Activated naive CD4-positive, alpha-beta T cell treated with anti-CD3 and anti-CD28 coated beads, Interleukin-2, amount 50 U/mL, for 72 hours (primary cell): ENCODE results near the gene CHST3. TPM values are rescaled to one million over a fixed set of nuclear protein-coding genes. Genes with fewer than 3 reads are reported as not detected.
"Not testable (repeated sequence)": the region's sequence is repeated elsewhere in the genome, so short reads cannot be mapped to it uniquely, and the experiment has no call there.

Experiments used
- ATAC-seq, 2 donors: fragments of 150-1000 bp; cut with Tn5 transposase; 2 replicates each; pipeline ENCODE4 v1.10.0; 2021; ENCODE audit warnings: mild to moderate bottlenecking in 2 of 2, moderate library complexity in 2 of 2
- DNase-seq, 2 donors: peaks; one replicate each; pipeline ENCODE4 v3.0.0; 2021 to 2022; ENCODE audit warnings: low spot score in 2 of 2
- H3K27ac Mint-ChIP-seq, 2 donors: one replicate each; pipeline ENCODE4 v1.8.0; 2022; ENCODE audit warnings: mild to moderate bottlenecking in 2 of 2, mixed read lengths in 2 of 2
- H3K36me3 Mint-ChIP-seq, 2 donors: one replicate each; pipeline ENCODE4 v1.8.0; 2022; ENCODE audit warnings: mixed read lengths in 2 of 2
- H3K9me3 Mint-ChIP-seq, 2 donors: one replicate each; pipeline ENCODE4 v1.8.0; 2022; ENCODE audit warnings: mixed read lengths in 2 of 2
- total RNA-seq, 2 donors: library from RNA; stranded (reverse); gene quantifications; one replicate each; pipeline ENCODE4 v1.2.3, GENCODE V29; 2022

CHST3 gene
- total RNA-seq, 2 donors from 2014 or later, result 0.16 to 0.88 TPM

DNA sequence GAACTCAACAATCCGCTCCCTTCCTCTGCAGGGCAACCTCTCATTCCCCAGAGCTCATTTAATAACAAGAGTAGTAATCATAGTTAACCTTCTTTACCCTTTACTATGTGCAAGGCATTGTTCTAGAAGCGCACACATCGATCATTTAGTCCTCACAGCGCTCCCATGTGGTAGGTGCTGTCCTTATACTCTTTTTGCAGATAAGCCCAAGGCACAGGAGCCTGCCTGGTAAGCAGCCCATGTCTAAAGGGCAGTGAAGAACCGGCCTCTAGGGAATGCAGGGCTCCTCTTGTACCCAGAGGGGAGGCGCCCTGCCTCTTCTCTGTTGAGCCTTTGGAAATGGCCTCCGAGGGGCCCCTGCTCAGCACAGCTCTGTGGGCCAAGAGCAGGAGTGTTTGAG is 14.3 kb downstream of the CHST3 start:
- DNase-seq, result no peak
- H3K27ac Mint-ChIP-seq, result no peak overlapping the region
- no peak for ATAC-seq
- H3K36me3 Mint-ChIP-seq, result no peaks in the 10 kb centered on the region
- no peaks in the 10 kb centered on the region for H3K9me3 Mint-ChIP-seq

DNA sequence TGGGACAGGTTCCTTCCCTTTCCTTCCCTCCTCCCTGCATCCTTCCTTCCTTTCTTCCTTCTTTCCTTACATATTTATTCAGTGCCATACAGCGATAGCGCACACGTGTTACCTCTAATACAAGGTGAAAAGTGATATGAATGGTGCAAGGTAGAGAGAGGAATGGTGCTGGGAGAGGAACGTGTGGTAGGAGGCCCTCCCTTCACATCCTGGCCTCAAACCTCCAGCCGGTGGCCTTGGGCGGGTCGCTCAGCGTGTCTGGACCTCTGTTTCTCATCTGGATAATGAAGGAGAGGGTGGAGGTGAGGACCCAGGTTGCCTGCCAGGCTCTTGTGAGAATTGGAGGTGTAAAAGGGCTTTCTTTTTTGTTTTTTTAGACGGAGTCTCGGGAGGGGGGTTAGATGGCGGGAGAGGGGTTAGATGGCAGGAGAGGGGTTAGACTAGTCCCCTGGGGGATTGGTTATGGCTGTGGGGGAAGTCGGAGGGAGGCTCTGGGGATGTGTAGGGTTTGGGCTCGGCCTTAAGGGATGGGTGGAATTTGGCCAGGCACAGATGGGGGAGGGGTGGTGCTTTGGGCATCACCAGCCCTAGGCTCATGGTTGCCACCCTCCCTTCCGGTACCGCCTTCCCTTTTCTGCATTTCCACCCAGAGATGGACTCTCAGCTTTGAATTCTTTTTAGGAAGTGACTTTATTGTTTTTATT is 14.9 kb downstream of the CHST3 start:
- Mint-ChIP-seq H3K36me3 (no peaks in the 10 kb centered on the region), H3K9me3 (no peaks in the 10 kb centered on the region), H3K27ac (no peak overlapping the region)
- ATAC-seq (no peak), DNase-seq (no peak)

DNA sequence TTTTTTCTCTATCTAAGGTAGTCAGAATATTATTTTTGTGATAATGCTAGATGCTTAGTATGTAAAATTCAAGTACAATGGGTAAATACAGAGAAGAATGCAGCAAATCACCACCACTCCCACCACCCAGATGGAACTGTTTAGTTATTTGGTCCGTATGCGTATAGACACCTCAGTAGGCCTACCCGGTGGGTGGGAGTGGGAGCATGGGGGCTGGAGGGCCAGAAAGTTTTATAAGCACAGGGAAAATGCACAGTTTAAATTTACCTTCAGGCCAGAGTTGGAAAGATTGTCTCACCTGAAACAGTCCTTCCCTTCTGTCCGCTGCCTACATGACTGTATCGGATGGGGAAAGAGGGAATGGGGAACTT is 15.5 kb downstream of the CHST3 start:
- ATAC-seq, result no peak
- no peak for DNase-seq
- H3K36me3 Mint-ChIP-seq, result no peaks in the 10 kb centered on the region
- no peaks in the 10 kb centered on the region for H3K9me3 Mint-ChIP-seq
- H3K27ac Mint-ChIP-seq, result no peak overlapping the region

DNA sequence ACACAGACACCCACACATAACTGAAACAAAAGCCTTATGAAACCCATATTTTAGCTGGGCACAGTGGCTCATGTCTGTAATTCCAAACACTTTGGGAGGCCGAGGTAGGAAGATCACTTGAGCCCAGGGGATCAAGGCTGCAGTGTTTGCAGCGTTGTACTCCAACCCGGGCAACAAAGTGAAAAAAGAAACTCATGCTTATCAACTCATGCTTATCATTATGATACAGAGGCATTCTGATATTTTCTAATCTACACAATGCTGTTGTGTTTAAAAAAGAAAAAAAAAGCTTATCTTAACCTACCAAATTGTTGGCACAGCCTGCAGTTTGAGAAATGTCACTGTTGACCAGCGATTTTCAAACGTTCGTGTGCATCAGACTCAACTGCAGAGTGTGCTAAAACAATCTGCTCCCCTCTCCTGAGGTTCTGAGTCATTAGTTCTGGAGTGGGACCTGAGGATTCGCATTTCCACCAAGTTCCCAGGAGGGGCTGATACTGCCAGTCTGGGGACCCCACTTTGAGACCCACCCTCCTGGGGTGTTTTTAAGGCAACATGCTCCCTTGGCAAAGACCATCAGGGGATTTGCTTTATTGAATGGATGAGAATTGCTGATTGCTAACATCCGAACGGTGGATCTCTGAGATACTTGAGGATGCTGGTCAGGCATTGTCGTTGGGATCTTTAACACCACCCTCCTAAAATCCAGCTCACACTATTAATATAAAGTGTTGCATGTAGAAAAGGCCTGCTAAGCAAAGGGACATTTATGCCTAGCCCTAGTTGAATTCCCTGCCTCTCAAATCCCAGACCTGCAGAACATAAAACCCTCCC is 16.2 kb downstream of the CHST3 start:
- Mint-ChIP-seq H3K36me3 (no peaks in the 10 kb centered on the region), H3K9me3 (no peaks in the 10 kb centered on the region), H3K27ac (no peak overlapping the region)
- ATAC-seq (no peak), DNase-seq (no peak)

DNA sequence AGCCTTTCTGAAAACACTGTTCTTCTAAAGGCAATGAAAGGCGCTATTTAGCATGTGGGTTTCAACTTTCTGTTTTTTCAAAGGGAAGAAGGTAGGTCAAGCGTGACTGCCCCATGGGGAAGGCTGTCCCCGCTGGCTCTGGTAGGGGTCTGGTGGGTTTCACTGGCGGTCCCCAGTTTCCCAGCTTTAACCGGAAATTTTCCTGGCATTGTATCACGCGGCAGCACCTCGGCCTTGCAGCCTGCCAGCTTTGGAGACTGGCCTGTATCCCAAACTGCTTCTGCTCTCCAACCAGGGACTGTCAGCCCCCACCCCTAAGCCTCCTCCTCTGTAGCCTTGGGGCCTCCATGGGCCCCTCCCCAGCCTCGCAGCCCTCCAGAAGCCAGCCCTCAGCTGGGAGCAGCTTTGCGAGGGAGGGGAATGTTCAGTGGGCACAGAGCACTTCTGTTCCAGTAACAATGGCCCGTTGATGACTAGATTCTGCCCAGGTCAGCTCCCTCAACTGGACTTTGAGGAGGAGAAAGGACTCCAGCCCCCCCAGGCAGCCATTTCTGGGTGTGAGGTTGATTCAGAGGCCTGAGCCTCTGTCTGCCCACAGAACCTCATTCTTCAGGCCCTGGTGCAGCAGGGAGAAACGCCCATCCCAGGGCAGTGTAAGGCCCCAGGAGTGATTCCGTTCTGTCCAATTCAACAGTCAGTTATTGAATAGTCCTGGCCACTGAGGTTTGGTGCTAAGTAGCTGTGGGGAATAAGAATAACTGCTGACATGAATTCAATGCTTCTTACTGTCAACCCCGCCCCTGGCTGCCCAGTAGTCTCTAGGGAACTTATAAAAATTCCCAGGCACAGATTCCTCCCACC is 17.1 kb downstream of the CHST3 start:
- H3K36me3 Mint-ChIP-seq, result no peaks in the 10 kb centered on the region
- DNase-seq (no peak), ATAC-seq (no peak)
- H3K9me3 Mint-ChIP-seq, result no peaks in the 10 kb centered on the region
- H3K27ac Mint-ChIP-seq, result no peak overlapping the region

DNA sequence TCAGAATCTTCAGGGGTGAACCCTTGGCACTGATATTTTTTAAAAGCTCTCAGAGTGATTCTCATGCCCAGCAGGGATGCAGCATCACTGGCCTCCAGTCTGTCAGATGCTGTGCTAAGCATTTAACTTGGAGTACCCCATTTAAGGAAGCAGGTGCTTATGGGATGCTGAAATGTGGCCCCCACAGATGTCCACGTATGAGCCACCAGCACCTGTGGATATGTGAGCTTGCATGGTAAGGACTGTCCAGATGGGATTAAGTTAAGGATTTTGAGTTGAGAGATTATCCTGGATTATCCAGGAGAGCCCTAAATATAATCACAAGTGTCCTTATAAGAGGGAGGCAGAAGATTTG is 17.7 kb downstream of the CHST3 start:
- ATAC-seq, result no peak
- H3K27ac Mint-ChIP-seq, result no peak overlapping the region
- H3K9me3 Mint-ChIP-seq, result no peaks in the 10 kb centered on the region
- no peak for DNase-seq
- H3K36me3 Mint-ChIP-seq, result no peaks in the 10 kb centered on the region

DNA sequence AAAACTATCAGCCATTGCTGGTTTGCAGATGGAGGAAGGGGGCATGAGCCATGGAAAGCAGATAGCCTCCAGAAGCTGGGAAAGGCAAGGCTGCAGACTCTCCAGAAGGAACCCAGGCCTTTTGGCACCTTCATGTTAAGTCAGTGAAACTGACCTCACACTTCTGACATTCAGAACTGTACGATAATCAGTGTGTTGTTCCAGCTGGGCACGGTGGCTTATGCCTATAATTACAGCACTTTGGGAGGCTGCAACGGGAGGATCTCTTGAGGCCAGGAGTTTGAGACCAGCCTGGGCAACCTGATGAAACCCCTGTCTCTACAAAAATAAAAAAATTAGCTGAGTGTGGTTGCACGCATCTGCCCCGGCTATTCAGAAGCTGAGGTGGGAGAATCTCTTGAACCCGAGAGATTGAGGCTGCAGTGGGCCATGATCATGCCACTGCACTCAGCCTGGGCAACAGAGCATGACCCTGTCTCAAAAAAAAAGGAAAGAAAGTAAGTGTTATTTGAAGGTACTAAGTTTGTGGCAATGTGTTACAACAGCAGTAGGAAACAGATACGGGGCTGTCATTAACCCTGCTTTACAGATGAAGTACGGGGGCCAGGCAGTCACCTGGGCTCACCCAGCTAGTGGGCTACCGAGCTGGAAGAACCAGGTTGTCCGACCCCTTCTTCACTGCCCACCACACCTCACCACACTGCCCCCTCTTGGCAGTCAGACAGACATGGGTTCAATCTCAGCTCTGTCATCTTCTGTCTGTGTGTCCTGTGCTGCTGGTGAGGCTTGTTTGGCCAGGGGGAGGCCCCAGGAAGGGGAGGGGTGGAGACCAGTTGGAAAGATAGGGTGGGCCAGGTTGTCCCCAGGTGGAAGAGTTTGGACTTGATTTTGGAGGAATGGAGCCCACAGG is 18.3 kb downstream of the CHST3 start:
- no peaks in the 10 kb centered on the region for H3K9me3 Mint-ChIP-seq
- no peaks in the 10 kb centered on the region for H3K36me3 Mint-ChIP-seq
- DNase-seq, result no peak
- ATAC-seq, result no peak
- no peak overlapping the region for H3K27ac Mint-ChIP-seq

DNA sequence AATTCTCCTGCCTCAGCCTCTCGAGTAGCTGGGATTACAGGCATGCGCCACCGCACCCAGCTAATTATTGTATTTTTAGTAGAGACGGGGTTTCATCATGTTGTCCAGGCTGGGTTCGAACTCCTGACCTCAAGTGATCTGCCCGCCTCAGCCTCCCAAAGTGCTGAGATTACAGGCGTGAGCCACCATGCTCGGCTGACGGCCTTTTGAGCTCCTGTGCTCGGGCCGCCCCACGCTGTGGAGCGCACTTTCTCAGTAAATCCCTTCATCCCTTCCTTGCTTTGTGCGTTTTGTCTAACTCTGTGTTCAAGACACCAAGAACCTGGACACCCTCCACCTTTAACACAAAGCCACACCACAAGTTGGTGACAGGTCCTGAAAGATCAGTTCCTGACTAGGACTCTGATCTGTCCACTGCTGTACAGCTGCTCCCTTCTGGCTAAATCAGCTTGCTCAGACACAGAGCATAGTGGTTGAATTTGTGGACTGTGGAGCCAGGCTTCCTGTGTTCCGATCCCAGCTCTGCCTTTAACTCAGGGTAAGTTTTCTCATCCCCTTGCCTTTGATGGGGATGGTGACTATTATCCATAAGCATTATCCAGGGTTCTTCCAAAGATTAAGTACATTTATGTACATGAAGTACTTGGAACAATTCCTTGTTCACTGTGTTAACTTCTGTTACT is 20.1 kb downstream of the CHST3 start:
- no peak for DNase-seq

DNA sequence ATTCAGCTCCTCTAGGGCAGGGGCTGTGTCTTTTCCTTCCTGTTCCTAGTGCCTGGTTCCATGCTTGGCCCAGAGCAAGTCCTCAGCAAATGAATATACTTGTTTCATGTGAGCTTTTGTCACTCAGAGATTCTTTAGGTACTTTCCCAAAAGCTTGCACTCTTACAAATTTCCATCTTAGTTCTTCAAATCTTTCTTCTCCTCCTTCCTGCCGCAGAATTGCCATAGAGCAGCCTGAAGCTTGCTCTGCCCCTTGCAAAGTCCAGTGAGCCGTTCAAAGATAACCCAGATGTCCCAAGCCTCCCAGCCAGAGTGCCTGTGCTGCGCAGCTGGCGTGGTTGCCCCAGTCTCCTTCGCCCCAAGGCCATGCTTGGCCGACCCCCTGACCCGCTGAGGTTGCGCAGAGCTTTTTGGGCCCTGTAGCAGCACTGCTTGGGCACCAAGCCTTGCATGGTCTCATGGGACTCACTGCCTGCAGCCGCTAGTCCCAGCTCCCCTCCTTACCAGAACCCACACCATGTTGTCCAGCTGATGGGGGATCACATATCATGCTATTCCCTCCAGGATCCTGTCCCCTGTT is 20.7 kb downstream of the CHST3 start:
- no peaks in the 10 kb centered on the region for H3K9me3 Mint-ChIP-seq
- DNase-seq (no peak), ATAC-seq (peak in 1 of 2 donors; percentile 47)
- H3K27ac Mint-ChIP-seq, result peak overlapping the region in 1 of 2 donors; percentile 66
- H3K36me3 Mint-ChIP-seq, result peaks cover 0 to 5% of the 10 kb centered on the region in 2 donors

More for the DNA sequence above, 20.1 kb downstream of the CHST3 start:
- Mint-ChIP-seq H3K9me3 (no peaks in the 10 kb centered on the region), H3K27ac (peak overlapping the region in 1 of 2 donors; percentile 66), H3K36me3 (peaks cover 0 to 5% of the 10 kb centered on the region in 2 donors)
- ATAC-seq, result no peak

DNA sequence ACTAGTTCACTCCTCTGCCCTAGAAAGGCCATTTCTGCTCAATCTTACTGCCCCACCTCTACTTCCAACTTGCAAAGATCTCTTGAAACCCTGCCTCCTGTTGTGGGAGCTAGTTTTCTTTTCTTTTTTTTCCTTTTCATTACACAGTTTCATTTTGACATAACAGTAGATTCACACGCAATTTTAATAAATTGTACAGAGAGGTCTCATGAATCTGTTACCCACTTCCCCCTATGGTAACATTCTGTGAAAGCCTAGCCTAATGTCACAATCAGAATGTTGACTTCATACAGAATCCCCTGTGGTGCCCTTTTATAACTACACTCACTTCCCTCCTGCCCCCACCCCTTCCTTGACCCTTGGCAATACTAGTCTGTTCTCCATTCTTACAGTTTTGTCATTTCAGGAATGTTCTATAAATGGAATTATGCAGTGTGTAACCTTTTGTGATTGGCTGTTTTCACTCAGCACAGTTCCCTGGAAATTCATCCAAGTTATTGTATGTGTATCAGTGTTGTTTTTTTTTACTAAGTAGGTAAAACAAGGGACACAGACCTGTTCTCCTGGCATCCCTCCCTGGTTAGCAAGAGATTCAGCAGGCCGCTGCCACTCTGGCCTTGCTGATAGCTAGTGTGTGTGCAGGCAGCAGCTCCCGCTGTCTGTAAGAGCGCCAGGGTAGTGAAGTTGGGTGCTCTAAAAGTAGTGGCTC is 21.5 kb downstream of the CHST3 start:
- no peaks in the 10 kb centered on the region for H3K9me3 Mint-ChIP-seq
- H3K27ac Mint-ChIP-seq, result peak overlapping the region; percentile 10 to 12
- peaks cover 0 to 5% of the 10 kb centered on the region in 2 donors for H3K36me3 Mint-ChIP-seq
- DNase-seq, result no peak
- ATAC-seq, result peak; percentile 28 to 81

DNA sequence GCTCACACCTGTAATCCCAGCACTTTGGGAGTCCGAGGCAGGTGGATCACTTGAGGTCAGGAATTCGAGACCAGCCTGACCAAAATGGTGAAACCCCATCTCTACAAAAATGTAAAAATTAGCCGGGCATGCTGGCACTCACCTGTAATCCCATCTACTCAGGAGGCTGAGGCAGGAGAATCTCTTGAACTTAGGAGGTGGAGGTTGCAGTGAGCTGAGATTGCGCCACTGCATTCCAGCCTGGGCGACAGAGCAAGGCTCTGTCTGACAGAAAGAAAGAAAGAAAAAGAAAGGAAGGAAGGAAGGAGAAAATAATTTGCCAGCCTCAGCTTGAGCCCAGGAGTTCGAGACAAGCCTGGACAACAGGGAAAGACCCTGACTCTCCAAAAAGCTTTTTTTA is 24.7 kb downstream of the CHST3 start:
- not testable (repeated sequence) for ATAC-seq, H3K27ac Mint-ChIP-seq, H3K36me3 Mint-ChIP-seq, H3K9me3 Mint-ChIP-seq, DNase-seq

DNA sequence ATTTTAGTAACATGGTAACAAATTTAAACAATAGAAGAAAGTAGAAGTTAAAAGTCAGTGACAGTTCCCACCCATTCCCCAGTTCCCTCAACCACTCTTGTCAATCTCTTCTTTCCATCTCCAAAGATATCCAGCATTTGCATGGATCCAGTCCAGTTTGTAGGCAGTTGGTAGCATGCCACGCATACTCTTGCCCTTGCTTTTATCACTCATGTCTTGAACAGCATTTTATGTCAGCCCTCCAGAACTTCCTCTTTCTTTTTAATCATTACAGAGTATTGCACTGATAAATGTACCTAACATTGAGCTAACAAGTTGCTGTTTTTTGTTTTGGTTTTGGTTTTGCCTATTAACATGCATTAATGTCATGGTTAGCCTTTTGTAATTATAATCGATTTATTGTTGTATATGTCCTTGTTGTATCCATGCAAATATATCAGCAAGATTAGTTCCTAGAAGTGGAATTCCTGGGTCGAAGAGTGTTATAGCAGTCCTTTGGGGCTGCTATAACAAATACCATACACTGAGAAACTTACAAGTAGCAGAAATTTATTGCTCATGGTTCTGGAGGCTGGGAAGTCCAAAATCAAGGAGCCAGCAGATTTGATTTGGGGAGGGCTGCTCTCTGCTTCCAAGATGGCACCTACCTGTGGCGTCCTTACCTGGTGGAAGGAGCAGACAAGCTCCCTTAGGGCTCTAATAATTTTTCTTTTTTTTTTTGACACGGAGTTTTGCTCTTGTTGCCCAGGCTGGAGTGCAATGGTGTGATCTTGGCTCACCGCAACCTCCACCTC is 25.7 kb downstream of the CHST3 start:
- Mint-ChIP-seq H3K9me3 (no peaks in the 10 kb centered on the region), H3K27ac (no peak overlapping the region), H3K36me3 (peaks cover 0 to 5% of the 10 kb centered on the region in 2 donors)
- DNase-seq, result no peak
- no peak for ATAC-seq

DNA sequence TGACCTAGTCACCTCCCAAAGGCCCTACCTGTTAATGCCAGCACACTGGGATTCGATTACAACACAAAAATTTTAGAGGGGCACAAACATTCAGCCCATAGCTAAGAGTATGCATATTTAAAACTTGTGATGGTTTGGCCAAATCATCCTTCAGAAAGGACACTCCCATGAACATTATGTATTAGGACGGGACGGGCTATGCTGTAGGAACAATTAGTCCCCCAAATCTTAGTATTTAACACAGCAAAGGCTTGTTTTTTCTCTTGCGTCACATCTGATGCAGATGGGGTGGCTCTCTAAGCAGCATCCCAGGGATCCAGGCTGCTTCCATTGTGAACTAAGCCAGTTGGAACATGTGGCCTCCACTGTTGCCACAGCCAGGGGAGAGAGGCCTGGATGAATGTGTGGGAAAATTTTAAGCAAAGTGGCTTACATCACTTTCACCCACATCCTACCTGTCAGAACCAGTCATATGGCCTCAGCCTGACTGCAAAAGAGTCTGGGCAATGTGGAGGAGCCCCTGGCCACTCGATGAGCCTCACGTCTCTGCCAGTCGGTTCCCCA is 26.6 kb downstream of the CHST3 start:
- no peak for ATAC-seq
- Mint-ChIP-seq H3K9me3 (no peaks in the 10 kb centered on the region), H3K36me3 (peaks cover 0 to 5% of the 10 kb centered on the region in 2 donors), H3K27ac (no peak overlapping the region)
- DNase-seq, result no peak

DNA sequence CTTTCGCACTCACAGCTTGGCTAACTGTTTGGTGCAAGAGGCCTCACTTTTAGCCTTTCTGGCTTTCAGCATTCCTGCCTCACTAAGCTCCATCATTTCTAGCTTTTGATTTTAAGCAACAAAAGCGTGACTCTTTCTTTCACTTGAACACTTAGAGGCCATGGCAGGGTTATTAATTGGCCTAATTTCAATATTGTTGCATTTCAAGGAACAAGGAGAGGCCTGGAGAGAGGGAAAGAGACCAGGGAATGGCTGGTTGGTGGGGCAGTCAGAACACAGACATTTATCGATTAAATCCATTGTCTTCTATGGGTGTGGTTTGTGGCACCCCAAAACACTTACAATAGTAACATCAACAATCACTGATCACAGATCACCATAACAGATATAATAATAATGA is 31.3 kb downstream of the CHST3 start:
- H3K9me3 Mint-ChIP-seq, result no peaks in the 10 kb centered on the region
- H3K36me3 Mint-ChIP-seq, result no peaks in the 10 kb centered on the region
- DNase-seq (no peak), ATAC-seq (no peak)
- H3K27ac Mint-ChIP-seq, result no peak overlapping the region
